Esophagus squamous epithelium (tissue), 5 donors: Measurements from ENCODE around the gene DELE1. TPM values are rescaled to one million over a fixed set of nuclear protein-coding genes. Genes with fewer than 3 reads are reported as not detected.
A peak's percentile ranks its signal among the peaks of the same experiment; 100 is the strongest.

Source experiments
- DNase-seq: peaks from one replicate; lab custom pipeline; 2025; lab: John Stamatoyannopoulos, UW
- H3K27ac ChIP-seq, 4 donors: fragments of 200-600 bp; sonication (generic); one replicate each; pipeline ENCODE4 v1.5.1; 2016 to 2019; ENCODE audit warnings: mild to moderate bottlenecking in 1 of 4
- H3K27me3 ChIP-seq, 4 donors: fragments of 200-600 bp; sonication (generic); 1 replicate in 3 of 4; 2 replicates in 1 of 4; pipeline versions ENCODE4 v1.5.1 to v1.6.0; 2017 to 2021; ENCODE audit warnings: antibody characterized with exemption in 1 of 4
- H3K36me3 ChIP-seq, 3 donors: fragments of 200-600 bp; sonication (generic); one replicate each; pipeline ENCODE4 v1.5.1; 2016 to 2019
- H3K4me1 ChIP-seq, 3 donors: fragments of 200-600 bp; sonication (generic); one replicate each; pipeline ENCODE4 v1.5.1; 2017 to 2019
- H3K4me3 ChIP-seq, 4 donors: fragments of 200-600 bp; sonication (generic); 1 replicate in 3 of 4; 2 replicates in 1 of 4; pipeline ENCODE4 v1.5.1; 2016 to 2019; ENCODE audit warnings: mild to moderate bottlenecking in 2 of 4, moderate library complexity in 1 of 4
- H3K9me3 ChIP-seq, 3 donors: fragments of 200-600 bp; sonication (generic); one replicate each; pipeline ENCODE4 v1.5.1; 2016 to 2019
- POLR2A ChIP-seq, 4 donors: fragments of 450-650 bp; IDR thresholded peaks; one replicate each; pipeline ENCODE4 v1.6.1; 2017; ENCODE audit warnings: antibody characterized with exemption in 4 of 4, mild to moderate bottlenecking in 4 of 4, moderate library complexity in 3 of 4
- WGBS, 2 donors: methylation state at CpG; one replicate each; pipeline ENCODE4 v1.1.5; 2018; 5-methylcytosine and 5-hydroxymethylcytosine counted together
- intact Hi-C: fragments of 100-400 bp; cut with DNase I; formaldehyde crosslinking; loops from one replicate; pipeline ENCODE4 v1.15.0; 2022
- total RNA-seq, 4 donors: library from RNA; depleted of rRNA; stranded (reverse); fragments of >200 nt; gene quantifications; one replicate each; pipeline ENCODE4 v1.1.0, GENCODE V29; 2016
- TF ChIP-seq, protein P1 (sequence below), 6 experiments: fragments of 450-650 bp in 4 of 6; fragments of 200-600 bp in 2 of 6; sonication (generic) in 2 of 6; IDR thresholded peaks; one replicate each; pipeline ENCODE4 v1.5.1; 2016 to 2019; ENCODE audit warnings: antibody characterized with exemption in 6 of 6, mild to moderate bottlenecking in 4 of 6, moderate library complexity in 4 of 6
- donor health status: DM: yes; HTN: yes; CAD: no.

The DELE1 gene
- total RNA-seq, 4 donors from 2014 or later: 27.3 to 68.5 (median 37.1) TPM

DNA sequence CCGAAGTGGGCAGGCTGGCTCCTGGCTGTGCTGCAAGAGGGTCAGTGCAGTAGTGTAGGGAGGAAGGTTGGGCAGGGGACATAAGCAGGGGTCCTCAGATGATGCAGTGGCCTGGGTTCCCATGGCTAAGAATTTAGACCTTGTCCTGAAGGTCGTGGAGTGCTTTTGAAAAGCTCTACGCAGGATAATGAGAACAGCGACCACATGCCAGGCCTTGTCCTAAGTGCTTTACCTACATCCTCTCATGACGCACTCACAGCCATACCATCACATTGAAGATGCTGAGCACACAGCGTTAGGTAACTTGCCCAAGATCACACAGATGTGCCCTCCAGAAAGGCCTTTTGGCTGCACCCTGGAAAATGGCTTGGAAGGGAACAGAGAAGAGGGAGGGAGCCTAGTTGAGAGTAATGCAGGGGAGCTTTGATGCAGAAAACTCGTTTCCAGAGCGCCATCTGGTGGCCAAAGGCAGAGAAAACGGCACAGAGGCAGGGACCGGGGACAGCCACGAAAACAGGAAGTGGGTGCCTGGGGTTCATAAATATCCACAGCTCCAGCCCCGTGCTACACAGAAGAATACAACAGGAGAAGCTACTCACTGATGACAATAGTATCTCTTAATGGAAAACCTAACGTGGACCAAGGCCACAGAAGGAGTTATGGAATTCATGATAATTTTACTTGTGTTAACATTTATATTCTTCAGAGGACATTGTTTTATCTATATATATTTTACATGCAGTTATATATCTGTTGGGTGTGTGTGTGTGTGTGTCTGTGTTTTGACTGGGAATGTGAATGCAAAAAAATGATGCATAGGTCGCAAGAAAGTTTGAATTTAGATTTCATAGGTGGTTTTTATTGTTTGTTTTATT lies 37.0 kb downstream of the DELE1 start:
- H3K9me3 ChIP-seq: no peaks in the 10 kb centered on the region
- peak; percentile 58 for DNase-seq
- H3K4me1 ChIP-seq: peaks cover 14 to 41% (median 17%) of the 10 kb centered on the region in 3 donors
- TF ChIP-seq, protein P1, sequence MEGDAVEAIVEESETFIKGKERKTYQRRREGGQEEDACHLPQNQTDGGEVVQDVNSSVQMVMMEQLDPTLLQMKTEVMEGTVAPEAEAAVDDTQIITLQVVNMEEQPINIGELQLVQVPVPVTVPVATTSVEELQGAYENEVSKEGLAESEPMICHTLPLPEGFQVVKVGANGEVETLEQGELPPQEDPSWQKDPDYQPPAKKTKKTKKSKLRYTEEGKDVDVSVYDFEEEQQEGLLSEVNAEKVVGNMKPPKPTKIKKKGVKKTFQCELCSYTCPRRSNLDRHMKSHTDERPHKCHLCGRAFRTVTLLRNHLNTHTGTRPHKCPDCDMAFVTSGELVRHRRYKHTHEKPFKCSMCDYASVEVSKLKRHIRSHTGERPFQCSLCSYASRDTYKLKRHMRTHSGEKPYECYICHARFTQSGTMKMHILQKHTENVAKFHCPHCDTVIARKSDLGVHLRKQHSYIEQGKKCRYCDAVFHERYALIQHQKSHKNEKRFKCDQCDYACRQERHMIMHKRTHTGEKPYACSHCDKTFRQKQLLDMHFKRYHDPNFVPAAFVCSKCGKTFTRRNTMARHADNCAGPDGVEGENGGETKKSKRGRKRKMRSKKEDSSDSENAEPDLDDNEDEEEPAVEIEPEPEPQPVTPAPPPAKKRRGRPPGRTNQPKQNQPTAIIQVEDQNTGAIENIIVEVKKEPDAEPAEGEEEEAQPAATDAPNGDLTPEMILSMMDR (IDR thresholded peaks at IDR 0.05): peak; percentile 84 to 95 (median 90)
- peak in 1 of 4 donors; percentile 11 for TF ChIP-seq POLR2A (IDR thresholded peaks at IDR 0.05)
- H3K4me3 ChIP-seq: no peak overlapping the region
- WGBS, 2 donors: 26 to 27% methylated on average over 14 of the region's 14 CpGs
- H3K27ac ChIP-seq: peak overlapping the region in 3 of 4 donors; percentile 20 to 45 (median 38)
- intact Hi-C loops: loop anchor here (5.0 kb wide), 1 partner anchor 268 kb away; no protein-coding TSS in a partner anchor
- no peaks in the 10 kb centered on the region for H3K27me3 ChIP-seq
- no peaks in the 10 kb centered on the region for H3K36me3 ChIP-seq

DNA sequence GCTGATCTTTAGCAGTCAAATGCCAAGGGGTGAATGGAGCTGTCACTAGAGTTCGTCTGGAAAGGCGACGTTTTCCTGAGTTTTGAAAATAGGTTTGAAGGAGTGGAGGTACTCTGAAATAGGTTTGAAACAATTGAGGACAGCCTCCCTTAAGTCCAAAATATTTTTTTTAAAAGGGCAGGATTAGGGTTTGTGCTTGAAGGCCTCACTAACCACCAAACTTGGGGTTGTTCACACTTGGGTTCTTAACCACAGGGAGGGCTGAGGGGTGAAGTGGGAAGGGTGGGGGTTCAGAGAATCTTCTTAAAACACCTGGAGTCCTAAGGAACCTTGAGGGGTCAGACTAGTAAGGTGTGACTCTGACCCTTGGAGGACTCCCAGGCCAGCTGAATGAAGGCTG lies 37.8 kb downstream of the DELE1 start:
- H3K27me3 ChIP-seq: no peaks in the 10 kb centered on the region
- no peaks in the 10 kb centered on the region for H3K36me3 ChIP-seq
- no peak for DNase-seq
- H3K4me3 ChIP-seq: no peak overlapping the region
- intact Hi-C loops: loop anchor here (5.0 kb wide), 1 partner anchor 269 kb away; no protein-coding TSS in a partner anchor
- no peaks in the 10 kb centered on the region for H3K9me3 ChIP-seq
- WGBS, 2 donors: 87 to 93% methylated on average over 3 of the region's 3 CpGs
- TF ChIP-seq POLR2A (IDR thresholded peaks at IDR 0.05): no peak
- TF ChIP-seq, protein P1 (IDR thresholded peaks at IDR 0.05): no peak
- H3K4me1 ChIP-seq: peaks cover 14 to 41% (median 17%) of the 10 kb centered on the region in 3 donors
- H3K27ac ChIP-seq: peak overlapping the region in 1 of 4 donors; percentile 20

DNA sequence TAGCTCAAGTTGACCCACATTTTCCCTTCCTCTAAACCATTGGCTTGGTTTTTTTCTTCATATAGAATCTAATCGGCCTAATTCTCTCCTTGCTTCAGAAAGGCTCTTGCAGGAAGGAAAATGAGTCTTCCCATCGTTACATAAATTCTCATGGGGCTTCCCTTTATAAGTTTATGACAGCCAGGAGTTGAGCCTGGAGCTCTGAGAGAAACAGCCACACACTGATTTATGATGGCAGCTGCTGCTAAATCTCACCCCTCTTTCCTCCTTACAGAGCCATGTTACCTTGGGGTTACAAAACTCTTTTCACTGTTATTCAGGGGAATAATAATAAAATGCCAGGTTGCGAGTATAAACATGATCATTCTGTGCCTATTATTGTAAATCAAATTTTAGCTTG lies 40.0 kb downstream of the DELE1 start:
- intact Hi-C loops: loop anchor here (5.0 kb wide), 1 partner anchor 271 kb away; no protein-coding TSS in a partner anchor
- TF ChIP-seq POLR2A (IDR thresholded peaks at IDR 0.05): no peak
- TF ChIP-seq, protein P1 (IDR thresholded peaks at IDR 0.05): no peak
- no peaks in the 10 kb centered on the region for H3K27me3 ChIP-seq
- H3K27ac ChIP-seq: no peak overlapping the region
- peaks cover 3 to 32% (median 4%) of the 10 kb centered on the region in 3 donors for H3K4me1 ChIP-seq
- no peak overlapping the region for H3K4me3 ChIP-seq
- no peaks in the 10 kb centered on the region for H3K9me3 ChIP-seq
- WGBS, 2 donors: 45 to 46% methylated on average over 3 of the region's 3 CpGs
- H3K36me3 ChIP-seq: no peaks in the 10 kb centered on the region
- DNase-seq: no peak

DNA sequence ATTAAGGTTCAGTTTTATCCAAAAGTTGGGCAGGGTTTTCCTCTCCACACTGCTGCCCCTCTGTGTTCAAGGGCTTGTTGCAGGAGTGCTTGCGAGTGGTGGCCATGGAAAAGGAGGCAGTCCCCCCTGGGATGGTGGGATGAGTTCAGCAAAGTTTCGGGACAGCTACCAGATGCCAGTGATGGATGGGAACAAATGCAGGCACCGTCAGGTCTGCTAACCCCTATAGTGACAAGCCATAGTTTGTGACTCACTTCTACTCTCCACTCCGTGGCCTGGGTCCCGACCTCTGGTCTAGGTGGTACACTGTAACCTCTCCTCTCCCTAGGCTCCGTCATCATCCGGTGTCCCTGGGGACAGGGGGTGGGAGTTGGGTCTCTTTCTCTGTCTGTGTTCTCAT lies 41.4 kb downstream of the DELE1 start:
- no peaks in the 10 kb centered on the region for H3K36me3 ChIP-seq
- intact Hi-C loops: no loop called here
- peaks cover 7 to 25% (median 8%) of the 10 kb centered on the region in 3 donors for H3K4me1 ChIP-seq
- WGBS, 2 donors: 66 to 79% methylated on average over 5 to 7 of the region's 7 CpGs
- no peak overlapping the region for H3K27ac ChIP-seq
- no peaks in the 10 kb centered on the region for H3K27me3 ChIP-seq
- no peak for DNase-seq
- H3K4me3 ChIP-seq: no peak overlapping the region
- H3K9me3 ChIP-seq: no peaks in the 10 kb centered on the region
- TF ChIP-seq, protein P1 (IDR thresholded peaks at IDR 0.05): no peak
- no peak for TF ChIP-seq POLR2A (IDR thresholded peaks at IDR 0.05)
